Activated CD8-positive, alpha-beta memory T cell treated with anti-CD3 and anti-CD28 coated beads, Interleukin-2, amount 50 U/mL, for 4 hours (primary cell): ENCODE data around the gene ADPRHL1.

Source experiments
- DNase-seq: peaks from one replicate; pipeline ENCODE4 v3.0.0-alpha.2; 2020

ADPRHL1 gene

GRCh38 chr13:113430378-113431110 lies 22.7 kb downstream of the ADPRHL1 start:
- no peak for DNase-seq

DNA sequence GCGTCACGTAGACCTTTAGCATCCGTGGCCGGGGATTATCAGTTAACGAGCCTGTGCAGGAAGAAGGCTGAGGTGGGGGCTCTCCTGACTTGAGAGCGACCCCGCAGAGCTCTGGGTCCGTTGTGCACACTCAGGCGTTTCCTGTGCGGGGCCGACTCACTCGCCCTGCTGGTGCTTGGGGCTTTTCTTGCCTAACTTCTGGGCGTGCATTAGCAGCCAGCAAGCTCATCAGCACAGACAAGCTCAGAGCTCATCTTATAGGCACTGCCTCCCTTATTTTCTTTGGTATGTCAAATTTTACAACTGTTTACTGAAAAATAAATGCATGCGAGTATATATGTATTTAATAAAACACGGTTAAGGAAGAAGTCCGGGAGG lies 23.7 kb downstream of the ADPRHL1 start:
- no peak for DNase-seq

DNA sequence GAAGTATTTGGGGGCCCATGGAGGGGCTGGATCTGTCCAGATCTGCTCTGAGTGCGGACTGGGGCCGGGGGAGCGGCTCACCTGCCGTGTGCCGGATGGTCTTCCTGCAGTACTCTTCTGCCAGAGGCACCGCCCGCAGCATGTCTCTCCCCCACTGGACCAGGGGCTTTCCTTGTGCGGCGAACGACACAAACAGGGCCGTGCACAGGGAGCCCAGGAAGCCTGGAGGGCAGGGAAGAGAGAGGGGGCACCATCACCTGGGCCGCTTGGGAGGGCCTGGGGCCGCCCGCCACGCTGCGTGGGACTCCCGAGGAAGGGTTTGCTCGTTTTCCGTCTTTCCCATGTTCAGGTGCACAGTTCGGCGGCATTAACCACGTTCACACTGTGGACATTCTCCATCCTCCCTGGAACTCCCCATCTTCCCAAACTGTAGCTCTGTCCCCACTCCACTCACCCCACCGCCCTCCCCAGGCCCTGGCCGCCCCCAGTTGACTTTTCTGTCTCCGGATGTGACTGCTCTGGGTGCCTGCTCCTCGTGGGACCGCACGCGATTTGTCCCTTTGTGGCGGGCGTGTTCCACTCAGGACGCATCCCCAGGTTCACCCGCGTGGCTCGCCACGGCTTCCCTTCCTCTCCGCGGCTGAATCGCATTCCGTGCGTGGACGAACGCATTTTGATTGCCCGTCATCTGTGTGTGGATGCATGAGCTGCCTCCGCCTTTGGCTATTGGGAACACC lies 24.2 kb downstream of the ADPRHL1 start:
- DNase-seq = no peak

DNA sequence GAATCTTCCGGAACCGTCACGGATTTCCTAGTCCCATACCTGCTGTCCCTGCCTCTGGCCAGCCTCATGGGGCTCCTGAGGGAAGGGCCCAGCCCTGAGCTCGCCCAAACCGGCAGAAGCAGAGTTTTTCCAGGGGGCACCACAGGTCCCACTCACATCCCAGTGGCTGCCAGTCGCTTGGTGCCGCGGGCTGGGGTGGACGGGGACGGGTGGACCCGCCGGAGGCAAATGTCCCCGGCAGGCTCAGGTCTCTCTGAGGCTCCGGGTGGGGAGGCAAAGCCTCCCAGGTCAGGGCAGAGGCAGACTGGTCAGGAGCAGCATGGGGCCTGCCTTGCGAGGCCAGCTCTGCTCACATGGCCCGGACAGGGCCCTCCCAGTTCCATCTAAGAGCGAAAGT lies 24.8 kb downstream of the ADPRHL1 start:
- no peak for DNase-seq

GRCh38 chr13:113427562-113428468 lies 25.5 kb downstream of the ADPRHL1 start:
- DNase-seq = no peak

DNA sequence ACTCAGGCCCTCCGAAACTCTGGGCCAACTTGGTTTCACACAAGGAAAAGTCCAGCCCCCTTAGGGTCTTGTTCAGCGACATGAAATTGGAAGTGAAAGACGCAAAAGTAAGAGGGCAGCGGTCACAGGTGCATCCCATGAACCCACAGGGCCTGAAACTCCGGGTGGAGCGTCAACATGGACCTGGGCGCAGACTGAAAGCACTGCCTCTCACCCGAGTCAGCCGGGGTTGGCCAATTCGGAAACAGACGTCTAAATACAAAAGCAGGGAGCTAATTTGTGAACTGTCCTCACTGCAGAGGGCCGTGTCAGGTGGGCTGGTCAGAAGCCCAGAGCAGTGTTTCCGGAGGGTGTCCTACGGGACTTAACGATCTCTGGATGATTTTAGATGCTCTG lies 26.7 kb downstream of the ADPRHL1 start:
- no peak for DNase-seq

DNA sequence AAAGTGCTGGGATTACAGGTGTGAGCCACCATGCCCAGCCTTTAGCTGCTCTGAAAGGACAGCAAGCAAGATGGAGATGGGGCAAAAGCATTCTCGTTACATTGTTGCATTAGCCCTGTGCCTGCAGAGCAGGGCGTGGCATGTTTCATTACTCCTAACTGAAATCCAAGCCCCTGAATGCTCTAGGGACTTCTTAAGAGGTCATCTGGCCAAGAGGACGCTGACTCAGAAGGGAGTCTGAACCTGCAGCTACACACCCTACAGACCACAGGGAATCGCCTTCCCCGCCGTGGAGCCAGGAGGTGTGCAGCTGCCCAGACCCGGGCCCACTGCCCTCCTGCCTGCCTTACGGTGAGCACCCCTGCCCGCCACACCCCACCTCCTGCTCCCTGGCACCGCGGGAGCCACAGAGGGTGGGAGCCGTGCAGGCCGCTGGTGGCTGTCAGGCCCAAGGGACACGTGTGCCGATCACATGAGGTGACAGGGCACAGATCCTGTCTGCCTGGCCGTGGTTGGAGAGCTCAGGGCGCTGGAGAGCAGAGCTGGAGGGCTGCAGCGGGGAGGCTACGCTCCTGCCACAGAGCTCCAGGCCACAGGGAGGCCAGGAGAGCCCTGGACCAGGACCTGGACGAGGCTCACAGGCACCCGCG lies 27.2 kb downstream of the ADPRHL1 start:
- no peak for DNase-seq

DNA sequence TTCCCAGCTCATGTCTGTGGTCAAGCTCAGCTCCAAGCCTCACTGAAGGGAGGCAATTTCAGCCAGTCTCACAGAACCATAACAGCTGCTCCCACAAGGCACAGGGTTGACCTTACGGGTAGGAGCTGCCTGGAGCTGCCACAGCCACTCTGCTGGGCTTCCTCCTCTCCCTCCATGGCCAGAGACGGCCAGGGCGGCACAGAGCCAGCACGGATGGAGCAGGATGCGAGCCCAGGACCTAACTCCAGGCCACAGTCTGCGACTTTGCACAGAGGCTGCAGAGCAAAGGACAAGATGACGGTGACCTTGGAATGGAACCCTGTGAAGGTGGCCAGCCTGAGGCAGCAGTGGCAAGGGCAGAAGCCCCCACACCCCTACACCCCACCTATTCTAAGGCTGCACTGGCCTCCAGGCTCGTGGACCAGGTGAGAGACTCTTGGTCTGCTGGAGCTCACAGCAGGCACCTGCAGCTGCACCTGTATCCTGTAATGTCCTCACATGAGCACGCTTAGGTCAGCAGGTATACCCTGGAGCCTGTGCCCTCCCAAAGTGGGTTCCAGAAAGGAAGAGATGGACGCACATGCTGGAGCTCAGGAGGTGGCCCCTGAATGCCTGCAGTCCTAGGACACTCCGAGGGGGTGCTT lies 29.6 kb downstream of the ADPRHL1 start:
- no peak for DNase-seq

GRCh38 chr13:113422807-113423519 lies 30.3 kb downstream of the ADPRHL1 start:
- no peak for DNase-seq

DNA sequence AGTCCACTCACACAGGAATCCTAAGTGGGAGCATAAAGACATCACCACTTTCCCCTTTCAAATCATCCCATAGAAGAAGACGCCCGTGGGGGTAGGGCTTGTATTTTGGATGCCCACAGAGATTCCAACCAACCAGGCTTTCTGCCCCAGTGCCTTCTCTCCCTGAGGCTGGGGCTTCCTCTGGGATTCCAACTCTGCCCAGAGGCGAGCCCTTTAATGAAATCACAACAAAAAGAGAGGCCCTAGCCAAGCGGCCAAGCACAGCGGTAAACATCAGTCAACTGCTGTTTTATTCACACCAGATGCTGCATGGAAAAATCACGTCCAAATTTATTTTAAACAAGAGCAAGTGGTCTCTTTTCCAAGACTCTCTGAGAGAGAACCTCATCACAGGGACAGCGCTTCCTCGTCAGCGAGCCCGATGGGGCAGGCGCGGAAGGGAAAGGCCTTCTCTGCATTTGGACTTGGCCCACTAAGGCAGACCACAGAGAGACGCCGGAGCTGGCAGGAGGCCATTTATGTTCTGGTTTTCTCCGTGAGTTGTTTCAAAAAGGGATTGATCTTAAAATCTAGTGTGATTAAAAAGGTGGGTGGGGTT lies 31.5 kb downstream of the ADPRHL1 start:
- no peak for DNase-seq

- DNase-seq = no peak
These were observed 32.3 kb downstream of the ADPRHL1 start for GRCh38 chr13:113420833-113421600.

GRCh38 chr13:113420232-113420631 lies 33.1 kb downstream of the ADPRHL1 start:
- DNase-seq = no peak

GRCh38 chr13:113419531-113420193 lies 33.6 kb downstream of the ADPRHL1 start:
- DNase-seq = no peak

DNA sequence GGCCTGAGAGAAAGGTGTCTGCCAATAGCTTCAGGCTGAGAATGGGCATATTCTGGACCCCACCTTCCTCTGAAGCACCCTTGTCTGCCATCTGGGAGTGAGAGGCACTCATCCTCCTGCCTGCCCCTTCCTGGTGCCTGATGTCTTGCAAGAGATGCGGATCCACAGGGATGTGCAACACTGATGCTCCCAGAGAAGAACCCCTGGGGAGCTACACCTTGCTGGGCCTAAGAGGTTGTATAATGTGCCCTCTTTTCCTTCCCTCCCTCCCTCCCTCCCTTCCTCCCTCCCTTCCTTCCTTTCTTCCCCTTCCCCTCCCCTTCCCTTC lies 34.6 kb downstream of the ADPRHL1 start:
- DNase-seq = no peak

DNA sequence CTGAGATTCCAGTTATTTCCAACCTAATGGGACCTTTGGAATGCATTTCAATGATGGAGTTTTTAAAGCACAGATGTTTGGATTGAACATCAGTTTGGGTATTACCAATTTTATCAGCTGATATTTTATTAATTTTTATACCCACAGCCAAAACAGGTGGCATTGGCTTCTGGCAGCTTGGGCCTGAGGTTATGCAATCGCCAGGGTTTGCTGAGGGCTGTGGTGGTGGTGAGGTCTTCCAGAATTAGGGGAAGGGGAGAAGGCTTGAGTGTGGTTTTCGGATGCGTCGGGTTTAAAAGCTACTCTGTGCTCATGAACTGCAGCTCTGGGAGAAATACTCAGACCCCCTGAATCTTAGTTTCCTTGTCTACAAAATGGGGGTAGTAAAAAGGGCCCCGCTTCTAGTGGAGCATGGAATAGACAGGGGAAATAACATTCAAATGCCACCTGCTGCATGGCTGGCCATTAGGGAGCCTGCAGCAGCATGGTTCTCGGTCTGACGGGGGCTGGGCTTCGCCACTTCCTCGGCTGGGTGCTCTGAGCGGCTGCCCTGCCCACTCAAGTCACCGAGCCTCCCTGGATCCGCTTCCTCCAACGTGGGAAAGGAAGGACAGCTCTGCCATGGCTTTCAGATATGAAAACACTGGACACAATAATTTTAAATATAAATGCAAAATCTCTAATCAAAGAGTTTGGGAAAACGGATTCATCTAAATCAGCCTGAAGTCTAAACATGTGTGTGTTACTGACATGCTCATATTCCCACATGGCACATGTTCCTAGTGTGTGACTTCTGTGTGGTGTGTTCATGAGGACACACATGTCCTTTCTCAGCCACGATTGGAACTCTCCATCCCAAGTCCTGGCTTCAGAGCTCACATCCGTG lies 35.2 kb downstream of the ADPRHL1 start:
- DNase-seq = no peak

DNA sequence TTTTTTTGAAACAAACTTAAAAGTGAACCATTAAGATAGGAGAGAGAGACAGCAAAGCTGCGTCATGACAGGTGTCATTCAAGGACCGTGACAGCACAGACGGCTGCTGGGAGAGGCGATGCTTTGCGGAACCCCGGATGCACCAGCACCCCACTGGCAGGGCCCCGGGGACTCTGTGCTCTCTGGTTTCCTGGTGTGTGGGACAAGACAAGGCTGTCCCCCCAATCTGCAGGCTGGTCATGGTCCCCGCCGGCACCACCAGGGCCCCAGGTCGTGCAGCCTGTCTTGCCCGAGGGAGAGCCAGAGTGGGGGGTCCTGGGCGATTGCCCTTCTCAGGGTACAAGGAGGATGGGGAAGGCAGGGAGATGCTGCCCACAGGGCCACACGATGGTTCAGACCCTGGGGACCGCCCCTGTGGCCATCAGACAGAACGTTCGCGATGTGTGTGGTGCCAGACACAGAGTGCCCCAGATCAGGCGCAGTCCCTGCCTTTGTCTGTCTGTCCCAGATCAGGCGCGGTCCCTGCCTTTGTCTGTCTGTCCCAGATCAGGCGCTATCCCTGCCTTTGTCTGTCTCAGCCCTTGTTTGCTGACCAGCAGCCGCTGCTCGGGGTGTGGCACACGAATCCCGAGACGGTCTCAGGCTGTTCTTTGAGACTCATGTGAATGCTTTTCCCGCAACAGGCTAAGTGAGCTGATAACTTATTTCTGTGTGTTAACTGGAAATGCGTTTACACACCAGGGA lies 36.1 kb downstream of the ADPRHL1 start:
- DNase-seq = no peak

DNA sequence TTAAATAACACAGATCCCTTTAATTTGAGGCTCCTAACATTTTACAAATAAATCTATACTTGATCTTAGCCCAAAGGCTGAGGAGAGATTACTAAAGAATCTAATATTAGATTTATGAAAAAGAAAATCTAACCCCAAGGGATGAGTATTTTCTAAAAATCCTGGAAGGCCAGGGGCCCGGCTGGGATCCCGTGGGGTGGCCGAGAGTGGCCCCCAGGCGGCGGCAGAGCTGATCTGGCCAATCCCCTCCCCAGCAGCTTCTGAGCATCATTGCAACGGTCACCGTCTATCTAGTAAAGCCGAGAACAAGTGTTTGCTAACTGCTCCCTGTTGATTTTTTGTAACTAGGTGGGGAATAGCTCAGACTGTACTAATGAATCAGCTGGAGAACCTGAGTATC lies 37.5 kb downstream of the ADPRHL1 start:
- no peak for DNase-seq

- DNase-seq = no peak
These were observed 38.3 kb downstream of the ADPRHL1 start for GRCh38 chr13:113415032-113415431.
